Esophagus muscularis mucosa (tissue), 4 donors: ENCODE results near the gene LAMA5. TPM values are rescaled to one million over a fixed set of nuclear protein-coding genes. Genes with fewer than 3 reads are reported as not detected.

Source experiments
- DNase-seq: peaks from one replicate; pipeline ENCODE4 v3.0.0-alpha.2; 2017; ENCODE audit errors: extremely low spot score
- H3K27ac ChIP-seq, 4 donors: fragments of 200-600 bp; sonication (generic); replicated peaks in 1 of 4; 1 replicate in 3 of 4; 2 replicates in 1 of 4; pipeline ENCODE4 v1.5.1; 2016 to 2019; ENCODE audit warnings: mild to moderate bottlenecking in 1 of 4
- H3K27me3 ChIP-seq, 4 donors: fragments of 200-600 bp; sonication (generic); one replicate each; pipeline versions ENCODE4 v1.5.1 to v1.6.0; 2016 to 2019
- H3K36me3 ChIP-seq, 4 donors: fragments of 200-600 bp; sonication (generic); one replicate each; pipeline ENCODE4 v1.5.1; 2016 to 2019
- H3K4me1 ChIP-seq, 4 donors: fragments of 200-600 bp; sonication (generic); one replicate each; pipeline ENCODE4 v1.5.1; 2016 to 2019
- H3K4me3 ChIP-seq, 4 donors: fragments of 200-600 bp; sonication (generic); 1 replicate in 2 of 4; 2 replicates in 2 of 4; pipeline ENCODE4 v1.5.1; 2016 to 2019; ENCODE audit warnings: mild to moderate bottlenecking in 4 of 4, moderate library complexity in 1 of 4
- H3K9me3 ChIP-seq, 4 donors: fragments of 200-600 bp; sonication (generic); 1 replicate in 3 of 4; 2 replicates in 1 of 4; pipeline ENCODE4 v1.5.1; 2016 to 2019
- EP300 ChIP-seq: sonication (generic); formaldehyde crosslinking; IDR thresholded peaks from one replicate; pipeline ENCODE4 v1.6.1; 2017; ENCODE audit warnings: antibody characterized with exemption
- POLR2A ChIP-seq: fragments of 450-650 bp; IDR thresholded peaks from one replicate; pipeline ENCODE4 v1.6.1; 2017; ENCODE audit warnings: antibody characterized with exemption, moderate library complexity, mild to moderate bottlenecking, low read depth
- POLR2AphosphoS5 ChIP-seq, 2 donors: sonication (generic); formaldehyde crosslinking; IDR thresholded peaks; one replicate each; pipeline ENCODE4 v1.6.1; 2017; ENCODE audit warnings: antibody characterized with exemption in 2 of 2
- WGBS: methylation state at CpG from one replicate; pipeline ENCODE4 v1.1.5; 2018; 5-methylcytosine and 5-hydroxymethylcytosine counted together
- intact Hi-C: fragments of 100-400 bp; cut with DNase I; formaldehyde crosslinking; loops from one replicate; pipeline ENCODE4 v1.15.1; 2023
- total RNA-seq, 4 donors: library from RNA; depleted of rRNA; stranded (reverse); fragments of >200 nt; gene quantifications; one replicate each; pipeline versions ENCODE4 v1.1.0 to v1.2.1, GENCODE V29; 2016
- TF ChIP-seq, protein P1 (sequence below), 3 experiments: fragments of 200-600 bp in 2 of 3; fragments of 450-650 bp in 1 of 3; sonication (generic) in 2 of 3; IDR thresholded peaks; one replicate each; pipeline ENCODE4 v1.5.1; 2017 to 2019; ENCODE audit warnings: antibody characterized with exemption in 3 of 3, mild to moderate bottlenecking in 2 of 3, moderate library complexity in 1 of 3

Gene LAMA5
- total RNA-seq, 4 donors from 2014 or later: 70.1 to 257 (median 150) TPM

DNA sequence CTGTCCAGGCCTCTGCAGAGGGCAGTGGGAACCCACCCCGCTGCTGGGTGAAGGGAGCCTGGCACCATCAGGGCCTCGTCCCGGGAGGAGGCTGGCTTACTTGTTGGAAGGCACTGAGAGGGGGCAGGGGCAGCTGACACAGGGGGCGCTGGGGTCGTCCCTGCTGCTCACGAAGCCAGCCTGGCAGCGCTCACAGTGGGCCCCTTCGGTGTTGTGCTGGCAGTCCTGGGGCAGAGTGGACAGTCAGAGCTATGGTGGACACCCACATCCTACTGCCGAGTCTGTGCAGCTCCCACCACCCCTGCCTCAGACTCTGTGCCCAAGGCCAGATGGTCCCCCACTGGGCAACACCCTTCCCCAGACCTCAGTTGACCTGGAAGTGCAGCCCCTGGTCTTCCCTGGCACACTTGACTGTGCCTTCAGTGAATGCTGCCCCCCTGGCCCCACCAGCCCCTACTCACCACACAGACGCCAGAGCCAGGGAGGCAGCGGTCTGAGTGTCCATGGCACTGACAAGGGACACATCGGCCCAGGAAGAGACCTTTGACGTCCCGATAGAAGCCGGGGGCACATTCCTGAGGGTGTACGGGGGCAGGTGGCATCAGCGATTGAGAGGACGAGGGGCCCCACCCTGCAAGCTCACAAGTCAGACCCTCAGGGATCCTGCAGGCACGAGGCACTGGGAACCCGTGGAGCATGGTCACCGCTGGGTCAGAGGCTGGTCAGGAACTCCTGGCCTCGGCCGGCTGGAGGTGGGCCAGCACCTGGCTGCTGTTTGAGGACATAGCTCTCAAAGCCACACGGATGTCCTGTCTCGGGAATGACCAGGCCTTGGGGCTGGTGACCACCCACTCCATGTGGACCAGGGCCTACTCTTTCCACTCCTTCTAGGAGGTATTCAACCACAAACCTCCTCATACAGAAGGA is 42.9 kb downstream of the LAMA5 start:
- TF ChIP-seq POLR2A: no peak
- TF ChIP-seq, protein P1, sequence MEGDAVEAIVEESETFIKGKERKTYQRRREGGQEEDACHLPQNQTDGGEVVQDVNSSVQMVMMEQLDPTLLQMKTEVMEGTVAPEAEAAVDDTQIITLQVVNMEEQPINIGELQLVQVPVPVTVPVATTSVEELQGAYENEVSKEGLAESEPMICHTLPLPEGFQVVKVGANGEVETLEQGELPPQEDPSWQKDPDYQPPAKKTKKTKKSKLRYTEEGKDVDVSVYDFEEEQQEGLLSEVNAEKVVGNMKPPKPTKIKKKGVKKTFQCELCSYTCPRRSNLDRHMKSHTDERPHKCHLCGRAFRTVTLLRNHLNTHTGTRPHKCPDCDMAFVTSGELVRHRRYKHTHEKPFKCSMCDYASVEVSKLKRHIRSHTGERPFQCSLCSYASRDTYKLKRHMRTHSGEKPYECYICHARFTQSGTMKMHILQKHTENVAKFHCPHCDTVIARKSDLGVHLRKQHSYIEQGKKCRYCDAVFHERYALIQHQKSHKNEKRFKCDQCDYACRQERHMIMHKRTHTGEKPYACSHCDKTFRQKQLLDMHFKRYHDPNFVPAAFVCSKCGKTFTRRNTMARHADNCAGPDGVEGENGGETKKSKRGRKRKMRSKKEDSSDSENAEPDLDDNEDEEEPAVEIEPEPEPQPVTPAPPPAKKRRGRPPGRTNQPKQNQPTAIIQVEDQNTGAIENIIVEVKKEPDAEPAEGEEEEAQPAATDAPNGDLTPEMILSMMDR (IDR thresholded peaks at IDR 0.05): no peak
- no peak for TF ChIP-seq EP300
- no peak for TF ChIP-seq POLR2AphosphoS5 (IDR thresholded peaks at IDR 0.05)
- DNase-seq: no peak
- Histone ChIP-seq H3K27me3 (no peaks in the 10 kb centered on the region), H3K4me3 (no peak overlapping the region), H3K9me3 (no peaks in the 10 kb centered on the region), H3K36me3 (peaks cover 70 to 92% (median 92%) of the 10 kb centered on the region in 4 donors), H3K27ac (no peak overlapping the region), H3K4me1 (peaks cover 0 to 4% (median 0%) of the 10 kb centered on the region in 4 donors)
- intact Hi-C loops: no loop called here
- 86% methylated on average over 13 of the region's 25 CpGs for WGBS

DNA sequence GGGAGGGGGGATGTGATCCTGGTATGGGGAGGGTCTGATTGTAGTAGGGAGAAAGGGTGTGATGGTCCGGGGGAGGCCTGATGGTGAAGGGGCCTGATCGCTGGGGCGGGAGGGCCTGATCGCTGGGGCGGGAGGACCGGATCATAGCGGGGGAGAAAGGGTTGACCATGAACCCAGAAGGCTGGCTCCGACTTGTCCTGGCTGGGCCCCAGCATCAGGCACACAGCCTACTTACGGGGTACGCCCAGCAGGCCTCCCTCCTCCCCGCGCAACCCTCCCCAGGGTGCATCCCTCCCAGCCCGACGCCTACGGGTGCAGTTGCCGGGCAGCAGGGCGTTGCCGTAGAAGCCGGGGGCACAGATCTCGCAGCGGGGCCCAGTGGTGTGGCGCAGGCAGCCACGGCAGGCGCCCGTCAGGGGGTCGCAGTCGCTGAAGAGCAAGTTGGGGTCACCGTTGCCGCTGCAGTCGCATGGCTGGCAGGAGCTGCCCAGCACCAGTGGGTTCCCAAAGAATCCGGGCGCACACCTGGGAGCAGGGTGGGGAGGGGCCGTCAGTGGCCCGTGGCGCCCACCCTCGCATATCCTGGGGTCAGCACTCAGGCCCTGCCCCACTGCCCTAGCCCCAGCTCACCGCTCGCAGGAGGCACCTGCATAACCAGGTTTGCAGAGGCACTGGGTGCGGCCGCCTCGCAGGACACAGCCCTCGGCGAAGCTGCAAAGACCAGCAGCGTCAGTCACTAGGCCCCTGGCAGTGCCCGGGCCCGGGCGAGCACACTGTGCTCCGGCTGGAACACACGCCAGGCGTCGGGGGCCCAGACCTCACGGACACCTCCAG is 43.7 kb downstream of the LAMA5 start:
- intact Hi-C loops: no loop called here
- no peak for TF ChIP-seq POLR2A
- TF ChIP-seq EP300: no peak
- no peak for TF ChIP-seq POLR2AphosphoS5 (IDR thresholded peaks at IDR 0.05)
- TF ChIP-seq, protein P1 (IDR thresholded peaks at IDR 0.05): no peak
- peaks cover 70 to 92% (median 92%) of the 10 kb centered on the region in 4 donors for H3K36me3 ChIP-seq

DNA sequence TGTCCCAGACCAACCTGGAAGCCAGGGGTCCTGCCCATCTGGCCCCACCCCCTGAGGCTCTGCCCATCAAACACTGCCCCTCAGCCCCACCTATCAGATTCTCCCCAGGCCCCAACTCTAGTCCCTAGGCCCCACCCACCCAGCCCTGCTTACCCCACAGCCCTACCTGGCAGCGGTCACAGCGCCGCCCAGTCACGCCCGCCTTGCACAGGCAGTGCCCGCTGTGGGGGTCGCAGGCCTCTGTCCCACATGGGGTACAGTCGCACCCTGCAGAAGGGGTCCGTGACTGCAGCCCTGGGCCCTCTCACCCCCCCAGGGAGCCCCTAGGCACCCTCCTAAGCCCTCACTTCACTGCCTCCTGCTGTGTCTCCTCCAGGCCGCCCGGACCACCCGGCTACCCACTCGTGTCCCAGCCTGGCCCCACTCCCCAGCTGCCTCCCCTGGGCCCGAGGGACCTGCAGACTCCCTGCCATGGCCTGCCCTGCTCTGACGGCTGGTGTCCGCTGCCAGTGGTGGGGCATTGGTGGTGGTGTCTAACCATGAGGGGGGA is 44.5 kb downstream of the LAMA5 start:
- DNase-seq: no peak
- H3K9me3 ChIP-seq: no peaks in the 10 kb centered on the region
- intact Hi-C loops: no loop called here
- peak overlapping the region in 2 of 4 donors; percentile 41 to 57 for H3K27ac ChIP-seq
- H3K4me3 ChIP-seq: no peak overlapping the region
- 86% methylated on average over 7 of the region's 16 CpGs for WGBS
- TF ChIP-seq, protein P1 (IDR thresholded peaks at IDR 0.05): no peak
- TF ChIP-seq POLR2A (no peak), EP300 (no peak), POLR2AphosphoS5 (IDR thresholded peaks at IDR 0.05) (no peak)
- H3K27me3 ChIP-seq: no peaks in the 10 kb centered on the region
- peaks cover 0 to 5% (median 0%) of the 10 kb centered on the region in 4 donors for H3K4me1 ChIP-seq
- H3K36me3 ChIP-seq: peaks cover 64 to 89% (median 86%) of the 10 kb centered on the region in 4 donors

More for the DNA sequence above, 43.7 kb downstream of the LAMA5 start:
- peaks cover 0 to 5% (median 0%) of the 10 kb centered on the region in 4 donors for H3K4me1 ChIP-seq
- no peak overlapping the region for H3K4me3 ChIP-seq
- H3K27me3 ChIP-seq: no peaks in the 10 kb centered on the region
- H3K27ac ChIP-seq: no peak overlapping the region
- WGBS: 80% methylated on average over 15 of the region's 52 CpGs
- no peaks in the 10 kb centered on the region for H3K9me3 ChIP-seq
- DNase-seq: no peak

DNA sequence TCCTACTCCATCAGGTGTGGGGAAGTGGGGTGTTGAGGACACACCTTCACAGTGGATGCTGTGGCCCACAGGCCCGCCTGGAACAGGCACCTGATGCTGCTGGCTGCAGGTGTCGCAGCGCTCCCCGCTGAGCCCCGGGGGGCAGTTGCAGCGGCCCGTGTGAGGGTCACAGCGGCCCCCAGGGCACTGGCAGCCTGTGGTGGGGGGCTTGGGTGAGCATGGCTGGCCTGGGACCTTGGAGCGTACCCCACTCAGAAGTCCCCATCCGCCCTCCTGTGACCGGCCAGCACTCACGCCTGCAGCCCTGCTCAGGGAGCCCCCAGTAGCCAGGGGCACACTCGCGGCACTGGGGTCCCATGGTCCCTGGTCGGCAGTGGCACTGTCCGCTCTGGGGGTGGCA is 45.1 kb downstream of the LAMA5 start:
- intact Hi-C loops: no loop called here
- WGBS: 93% methylated on average over 5 of the region's 16 CpGs
- Histone ChIP-seq H3K9me3 (no peaks in the 10 kb centered on the region), H3K27me3 (no peaks in the 10 kb centered on the region), H3K27ac (peak overlapping the region in 3 of 4 donors; percentile 28 to 57 (median 41)), H3K4me1 (peaks cover 0 to 5% (median 0%) of the 10 kb centered on the region in 4 donors), H3K4me3 (no peak overlapping the region), H3K36me3 (peaks cover 64 to 89% (median 86%) of the 10 kb centered on the region in 4 donors)
- no peak for DNase-seq
- TF ChIP-seq POLR2AphosphoS5 (IDR thresholded peaks at IDR 0.05) (no peak), EP300 (no peak), POLR2A (no peak)
- TF ChIP-seq, protein P1 (IDR thresholded peaks at IDR 0.05): no peak
